Calu3 (cell line): Measurements from ENCODE around the gene ERN1. TPM values are rescaled to one million over a fixed set of nuclear protein-coding genes. Genes with fewer than 3 reads are reported as not detected.
"Not testable (repeated sequence)": the region's sequence is repeated elsewhere in the genome, so short reads cannot be mapped to it uniquely, and the experiment has no call there.

Experiments used
- BruUV-seq: library from RNA; stranded (reverse); fragments of 400-500 nt; replicated peaks from 2 replicates; lab custom pipeline; 2021; lab: Mats Ljungman, UMichigan
- CTCF ChIA-PET: fragments of 300-600 bp; sonication (Branson Sonifier 250); formaldehyde crosslinking; loops from one replicate; lab custom pipeline; 2022; ENCODE audit warnings: antibody characterized with exemption; lab: Charles Lee
- DNase-seq: peaks from one replicate; pipeline ENCODE4 v3.0.0; 2022
- H3K27ac Mint-ChIP-seq: one replicate; pipeline ENCODE4 v1.8.0; 2022; ENCODE audit warnings: mixed read lengths; ENCODE audit not compliant: unreplicated experiment
- H3K27me3 Mint-ChIP-seq: one replicate; pipeline ENCODE4 v1.8.0; 2022; ENCODE audit warnings: mixed read lengths; ENCODE audit not compliant: unreplicated experiment
- H3K36me3 Mint-ChIP-seq: one replicate; pipeline ENCODE4 v1.8.0; 2022; ENCODE audit warnings: mild to moderate bottlenecking, moderate library complexity, mixed read lengths; ENCODE audit not compliant: insufficient read depth, unreplicated experiment
- H3K4me1 Mint-ChIP-seq: one replicate; pipeline ENCODE4 v1.8.0; 2022; ENCODE audit warnings: mild to moderate bottlenecking, low read depth, mixed read lengths; ENCODE audit not compliant: unreplicated experiment
- H3K4me3 Mint-ChIP-seq: one replicate; pipeline ENCODE4 v1.8.0; 2022; ENCODE audit warnings: mild to moderate bottlenecking, low read depth, moderate library complexity, mixed read lengths; ENCODE audit not compliant: unreplicated experiment
- H3K9me3 Mint-ChIP-seq: one replicate; pipeline ENCODE4 v1.8.0; 2022; ENCODE audit warnings: low read depth, mixed read lengths; ENCODE audit not compliant: unreplicated experiment
- intact Hi-C: fragments of 100-400 bp; cut with micrococcal nuclease; formaldehyde crosslinking; loops from one replicate; pipeline ENCODE4 v1.10.0; 2022; ENCODE audit not compliant: unreplicated experiment
- total RNA-seq: library from RNA; stranded (reverse); gene quantifications from 2 replicates; pipeline ENCODE4 v1.2.3, GENCODE V29; 2022
- TF ChIP-seq, protein P1 (sequence below): fragments of 200-600 bp; IDR thresholded peaks from one replicate; pipeline ENCODE4 v1.8.0; 2022; ENCODE audit warnings: antibody characterized with exemption; ENCODE audit not compliant: unreplicated experiment

Gene ERN1
- total RNA-seq, 1 experiment from 2014 or later = 16.5 TPM

DNA sequence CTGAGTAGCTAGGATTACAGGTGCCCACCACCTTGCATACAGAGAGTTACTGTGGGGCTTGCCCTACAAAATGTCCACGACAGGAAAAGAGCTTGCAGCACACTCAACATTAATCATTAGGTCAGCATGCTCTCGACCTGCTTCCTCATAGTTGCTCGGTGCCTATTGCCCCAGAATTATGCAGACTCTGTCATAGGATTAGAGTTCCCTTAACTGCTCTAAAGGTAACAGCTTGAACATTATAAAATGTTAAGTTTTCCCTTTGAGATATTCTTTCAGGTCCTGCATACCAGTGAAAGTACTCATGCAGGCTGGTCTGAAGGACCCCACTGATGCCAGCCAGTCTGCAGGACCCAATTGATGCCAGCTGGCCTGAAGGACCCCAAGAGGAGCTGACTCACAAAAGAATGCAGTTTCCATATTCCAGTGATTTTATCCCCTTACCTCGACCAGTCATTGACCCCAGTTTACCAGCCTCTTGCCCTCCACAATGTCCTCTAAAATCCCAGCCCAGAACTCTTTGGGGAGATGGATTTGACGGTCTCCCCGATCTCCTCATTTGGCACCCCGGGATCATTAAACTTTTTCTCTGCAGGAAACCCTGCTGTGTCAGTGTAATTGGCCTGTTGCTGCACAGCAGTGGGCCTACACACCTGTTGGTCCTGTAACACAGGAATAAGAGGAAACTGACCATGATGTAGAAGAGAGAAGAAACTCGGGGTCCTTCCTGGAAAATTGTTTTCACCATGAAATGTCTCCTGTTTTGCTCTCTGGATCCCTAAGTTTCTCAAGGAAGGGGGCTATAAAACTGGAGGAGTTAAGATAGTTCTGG, 120.2 kb downstream of the ERN1 start:
- TF ChIP-seq, protein P1, sequence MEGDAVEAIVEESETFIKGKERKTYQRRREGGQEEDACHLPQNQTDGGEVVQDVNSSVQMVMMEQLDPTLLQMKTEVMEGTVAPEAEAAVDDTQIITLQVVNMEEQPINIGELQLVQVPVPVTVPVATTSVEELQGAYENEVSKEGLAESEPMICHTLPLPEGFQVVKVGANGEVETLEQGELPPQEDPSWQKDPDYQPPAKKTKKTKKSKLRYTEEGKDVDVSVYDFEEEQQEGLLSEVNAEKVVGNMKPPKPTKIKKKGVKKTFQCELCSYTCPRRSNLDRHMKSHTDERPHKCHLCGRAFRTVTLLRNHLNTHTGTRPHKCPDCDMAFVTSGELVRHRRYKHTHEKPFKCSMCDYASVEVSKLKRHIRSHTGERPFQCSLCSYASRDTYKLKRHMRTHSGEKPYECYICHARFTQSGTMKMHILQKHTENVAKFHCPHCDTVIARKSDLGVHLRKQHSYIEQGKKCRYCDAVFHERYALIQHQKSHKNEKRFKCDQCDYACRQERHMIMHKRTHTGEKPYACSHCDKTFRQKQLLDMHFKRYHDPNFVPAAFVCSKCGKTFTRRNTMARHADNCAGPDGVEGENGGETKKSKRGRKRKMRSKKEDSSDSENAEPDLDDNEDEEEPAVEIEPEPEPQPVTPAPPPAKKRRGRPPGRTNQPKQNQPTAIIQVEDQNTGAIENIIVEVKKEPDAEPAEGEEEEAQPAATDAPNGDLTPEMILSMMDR = no peak
- BruUV-seq = no TSS peak
- Mint-ChIP-seq H3K4me3 (no peak overlapping the region), H3K4me1 (peaks cover 29% of the 10 kb centered on the region), H3K36me3 (peaks cover 6% of the 10 kb centered on the region), H3K27ac (no peak overlapping the region), H3K9me3 (no peaks in the 10 kb centered on the region), H3K27me3 (no peaks in the 10 kb centered on the region)
- intact Hi-C loops = no loop called here
- no peak for DNase-seq
- CTCF ChIA-PET = interaction anchor here (1.0 to 1.1 kb wide), 3 partner anchors 11 to 19 kb away, joined by 3 to 4 read pairs (median 3); partner anchors contain the start of gene ICAM2

- intact Hi-C loops = no loop called here
- no peak for DNase-seq
- no TSS peak for BruUV-seq
- Mint-ChIP-seq H3K9me3 (no peaks in the 10 kb centered on the region), H3K4me3 (no peak overlapping the region), H3K36me3 (peaks cover 6% of the 10 kb centered on the region), H3K27ac (no peak overlapping the region), H3K27me3 (no peaks in the 10 kb centered on the region), H3K4me1 (peaks cover 20% of the 10 kb centered on the region)
- CTCF ChIA-PET = interaction anchor here (0.5 to 1.1 kb wide), 3 partner anchors 17 to 294 kb away, joined by 3 read pairs; no protein-coding TSS in a partner anchor
- TF ChIP-seq, protein P1 = no peak
Observed at GRCh38 chr17:64008830-64009229, 121.1 kb downstream of the ERN1 start.

GRCh38 chr17:64008346-64008745, 121.6 kb downstream of the ERN1 start:
- no peaks in the 10 kb centered on the region for H3K9me3 Mint-ChIP-seq
- DNase-seq = no peak
- TF ChIP-seq, protein P1 = no peak
- H3K27me3 Mint-ChIP-seq = no peaks in the 10 kb centered on the region
- H3K4me3 Mint-ChIP-seq = no peak overlapping the region
- intact Hi-C loops = no loop called here
- H3K4me1 Mint-ChIP-seq = peaks cover 20% of the 10 kb centered on the region
- no peak overlapping the region for H3K27ac Mint-ChIP-seq
- BruUV-seq = no TSS peak
- CTCF ChIA-PET = interaction anchor here (0.5 kb wide), 1 partner anchor 294 kb away, joined by 3 read pairs; no protein-coding TSS in a partner anchor
- H3K36me3 Mint-ChIP-seq = peaks cover 6% of the 10 kb centered on the region

DNA sequence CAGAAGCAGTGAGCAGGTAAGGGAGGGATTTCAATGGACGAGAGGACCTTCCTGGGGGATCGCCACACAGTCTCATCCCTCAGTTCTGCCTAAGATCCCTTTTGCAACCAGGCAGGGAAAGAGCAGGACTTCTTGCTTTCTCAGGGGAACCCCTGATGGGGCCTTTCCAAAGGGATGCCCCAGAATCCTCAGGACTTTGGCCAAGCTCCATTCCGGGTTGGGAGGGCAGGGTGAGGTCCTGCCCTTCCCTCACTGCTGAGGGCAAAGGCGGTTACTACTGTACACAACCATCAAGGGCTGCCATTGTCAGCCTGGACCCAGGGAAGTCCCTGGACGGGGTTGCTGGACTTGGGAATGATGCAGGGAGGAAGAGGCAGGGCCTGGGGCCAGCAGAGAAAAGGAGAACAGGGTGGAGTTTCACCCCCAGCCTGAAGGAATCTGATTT, 122.1 kb downstream of the ERN1 start:
- H3K4me1 Mint-ChIP-seq = peaks cover 20% of the 10 kb centered on the region
- H3K27me3 Mint-ChIP-seq = no peaks in the 10 kb centered on the region
- TF ChIP-seq, protein P1 = no peak
- CTCF ChIA-PET = no interaction called here
- no peak overlapping the region for H3K4me3 Mint-ChIP-seq
- intact Hi-C loops = no loop called here
- no peak for DNase-seq
- H3K27ac Mint-ChIP-seq = no peak overlapping the region
- H3K36me3 Mint-ChIP-seq = peaks cover 6% of the 10 kb centered on the region
- H3K9me3 Mint-ChIP-seq = no peaks in the 10 kb centered on the region
- no TSS peak for BruUV-seq

GRCh38 chr17:64007089-64007837, 122.7 kb downstream of the ERN1 start:
- peaks cover 20% of the 10 kb centered on the region for H3K4me1 Mint-ChIP-seq
- BruUV-seq, H3K9me3 Mint-ChIP-seq, DNase-seq, CTCF ChIA-PET, H3K4me3 Mint-ChIP-seq, H3K27me3 Mint-ChIP-seq, H3K27ac Mint-ChIP-seq, H3K36me3 Mint-ChIP-seq, intact Hi-C loops: not testable (repeated sequence)
